HEK293T (cell line): ENCODE results near the gene IL15RA.

Experiments used
- CTCF ChIA-PET: fragments of 350-600 bp; formaldehyde crosslinking; extraction: SDS; loops from one replicate; lab custom pipeline; 2021; ENCODE audit warnings: antibody characterized with exemption, inconsistent platforms; lab: Yijun Ruan, JAX
- POLR2A ChIA-PET: fragments of 350-600 bp; formaldehyde crosslinking; extraction: SDS; loops from one replicate; lab custom pipeline; 2020; ENCODE audit warnings: antibody characterized with exemption, inconsistent platforms; lab: Yijun Ruan, JAX
- DNase-seq: peaks from one replicate; pipeline ENCODE4 v3.0.0; 2012; ENCODE audit warnings: mixed read lengths; ENCODE audit errors: extremely low spot score
- ARNT ChIP-seq: fragments of 450-650 bp; IDR thresholded peaks from 2 replicates; pipeline ENCODE4 v1.6.1; 2017; ENCODE audit warnings: mild to moderate bottlenecking
- BHLHE40 ChIP-seq: fragments of 450-650 bp; IDR thresholded peaks from 2 replicates; pipeline ENCODE4 v1.6.1; 2016; ENCODE audit warnings: mild to moderate bottlenecking, moderate library complexity, borderline replicate concordance
- CTBP1 ChIP-seq: fragments of 450-650 bp; IDR thresholded peaks from 2 replicates; pipeline ENCODE4 v1.6.1; 2016; ENCODE audit warnings: borderline replicate concordance
- ELF4 ChIP-seq: fragments of 450-650 bp; IDR thresholded peaks from 2 replicates; pipeline ENCODE4 v1.6.1; 2017; ENCODE audit warnings: antibody characterized with exemption
- FOXA1 ChIP-seq: fragments of 450-650 bp; IDR thresholded peaks from 2 replicates; pipeline ENCODE4 v1.6.1; 2016; ENCODE audit warnings: mild to moderate bottlenecking
- FOXK2 ChIP-seq: fragments of 450-650 bp; IDR thresholded peaks from 2 replicates; pipeline ENCODE4 v1.6.1; 2016; ENCODE audit warnings: mild to moderate bottlenecking
- FOXM1 ChIP-seq: fragments of 450-650 bp; IDR thresholded peaks from 2 replicates; pipeline ENCODE4 v1.6.1; 2017; ENCODE audit warnings: mild to moderate bottlenecking, borderline replicate concordance
- HDGF ChIP-seq: fragments of 450-650 bp; IDR thresholded peaks from 2 replicates; pipeline ENCODE4 v1.6.1; 2017; ENCODE audit warnings: antibody characterized with exemption, borderline replicate concordance
- L3MBTL2 ChIP-seq: fragments of 450-650 bp; conservative IDR thresholded peaks from 2 replicates; pipeline ENCODE4 v1.6.1; 2016; ENCODE audit warnings: mild to moderate bottlenecking
- LEF1 ChIP-seq: fragments of 450-650 bp; IDR thresholded peaks from 2 replicates; pipeline ENCODE4 v1.6.1; 2017; ENCODE audit warnings: mild to moderate bottlenecking, borderline replicate concordance
- NFRKB ChIP-seq: fragments of 450-650 bp; IDR thresholded peaks from 2 replicates; pipeline ENCODE4 v1.6.1; 2016; ENCODE audit warnings: mild to moderate bottlenecking, moderate library complexity
- PKNOX1 ChIP-seq: fragments of 450-650 bp; IDR thresholded peaks from 2 replicates; pipeline ENCODE4 v1.6.1; 2016
- SP1 ChIP-seq: fragments of 450-650 bp; IDR thresholded peaks from 2 replicates; pipeline ENCODE4 v1.6.1; 2017
- SUZ12 ChIP-seq: fragments of 450-650 bp; IDR thresholded peaks from 2 replicates; pipeline ENCODE4 v1.6.1; 2016; ENCODE audit warnings: mild to moderate bottlenecking
- TARDBP ChIP-seq: fragments of 450-650 bp; IDR thresholded peaks from 2 replicates; pipeline ENCODE4 v1.6.1; 2016
- ZNF384 ChIP-seq: fragments of 450-650 bp; IDR thresholded peaks from 2 replicates; pipeline ENCODE4 v1.6.1; 2016

The IL15RA gene

GRCh38 chr10:5971315-5971832 lies 6.0 kb downstream of the IL15RA start:
- DNase-seq = no peak
- POLR2A ChIA-PET = interaction anchor here (0.6 kb wide), 1 partner anchor 16 kb away, joined by 3 read pairs; no protein-coding TSS in a partner anchor
- CTCF ChIA-PET = no interaction called here
- TF ChIP-seq FOXM1 = no peak
- TF ChIP-seq ARNT = no peak
- no peak for TF ChIP-seq HDGF
- no peak for TF ChIP-seq NFRKB
- no peak for TF ChIP-seq FOXA1
- no peak for TF ChIP-seq TARDBP
- TF ChIP-seq ELF4 = no peak
- TF ChIP-seq BHLHE40 = no peak
- TF ChIP-seq L3MBTL2 = no peak
- no peak for TF ChIP-seq PKNOX1
- TF ChIP-seq LEF1 = no peak
- no peak for TF ChIP-seq FOXK2
- no peak for TF ChIP-seq SUZ12
- TF ChIP-seq ZNF384 = no peak
- TF ChIP-seq SP1 = no peak
- TF ChIP-seq CTBP1 = no peak

GRCh38 chr10:5970527-5970926 lies 6.8 kb downstream of the IL15RA start:
- DNase-seq = no peak
- TF ChIP-seq L3MBTL2 (no peak), NFRKB (no peak), BHLHE40 (no peak), PKNOX1 (no peak), ELF4 (no peak), TARDBP (no peak), SP1 (no peak), FOXA1 (no peak), FOXM1 (no peak), LEF1 (no peak), FOXK2 (no peak), ARNT (no peak)
- POLR2A ChIA-PET = no interaction called here
- CTCF ChIA-PET = no interaction called here

- no peak for TF ChIP-seq SUZ12
- no peak for TF ChIP-seq LEF1
- TF ChIP-seq ELF4 = no peak
- no peak for TF ChIP-seq L3MBTL2
- no peak for TF ChIP-seq BHLHE40
- no peak for TF ChIP-seq FOXM1
- TF ChIP-seq FOXK2 = no peak
- no peak for TF ChIP-seq TARDBP
- TF ChIP-seq HDGF = no peak
- no peak for TF ChIP-seq ZNF384
- TF ChIP-seq PKNOX1 = no peak
- TF ChIP-seq FOXA1 = no peak
- TF ChIP-seq CTBP1 = no peak
- ChIA-PET POLR2A (no interaction called here), CTCF (no interaction called here)
- DNase-seq = no peak
Measured at GRCh38 chr10:5970066-5970465, 7.3 kb downstream of the IL15RA start.

GRCh38 chr10:5968681-5969453 lies 8.5 kb downstream of the IL15RA start:
- ChIA-PET CTCF (no interaction called here), POLR2A (no interaction called here)
- DNase-seq = no peak
- TF ChIP-seq SUZ12 (no peak), L3MBTL2 (peak; percentile 76)

GRCh38 chr10:5968037-5968680 lies 9.2 kb downstream of the IL15RA start:
- TF ChIP-seq LEF1 = no peak
- no peak for TF ChIP-seq FOXM1
- no peak for TF ChIP-seq BHLHE40
- ChIA-PET CTCF (no interaction called here), POLR2A (no interaction called here)
- DNase-seq = no peak

- no peak for DNase-seq
- TF ChIP-seq ARNT = no peak
- no peak for TF ChIP-seq FOXA1
- no peak for TF ChIP-seq ELF4
- TF ChIP-seq BHLHE40 = no peak
- TF ChIP-seq SUZ12 = no peak
- no peak for TF ChIP-seq NFRKB
- no peak for TF ChIP-seq CTBP1
- no peak for TF ChIP-seq FOXM1
- TF ChIP-seq ZNF384 = no peak
- TF ChIP-seq LEF1 = no peak
- TF ChIP-seq SP1 = no peak
- TF ChIP-seq HDGF = no peak
- no peak for TF ChIP-seq FOXK2
- TF ChIP-seq PKNOX1 = no peak
- TF ChIP-seq TARDBP = no peak
- POLR2A ChIA-PET = no interaction called here
- CTCF ChIA-PET = interaction anchor here (1.3 kb wide), 1 partner anchor 121 kb away, joined by 3 read pairs; no protein-coding TSS in a partner anchor
Measured at GRCh38 chr10:5965266-5965665, 12.1 kb downstream of the IL15RA start.
